GM23338 (cell line): Measurements from ENCODE around the gene PROP1.
"Not testable (repeated sequence)": the region's sequence is repeated elsewhere in the genome, so short reads cannot be mapped to it uniquely, and the experiment has no call there.

Source experiments
- CREB1 ChIP-seq: fragments of 250-450 bp; sonication (Bioruptor Pico); IDR thresholded peaks from 2 replicates; pipeline ENCODE4 v1.5.0; 2020; ENCODE audit warnings: low read depth, mild to moderate bottlenecking, moderate library complexity
- CTCF ChIP-seq, 2 experiments: fragments of 200-600 bp in 1 of 2; sonication (generic) in 1 of 2; conservative IDR thresholded peaks; 2 replicates each; pipeline versions ENCODE4 v1.5.1 to v1.6.1; 2016 to 2017; ENCODE audit warnings: antibody characterized with exemption in 2 of 2, low read depth in 2 of 2, mild to moderate bottlenecking in 2 of 2, moderate library complexity in 1 of 2
- EZH2 ChIP-seq: fragments of 200-600 bp; sonication (generic); IDR thresholded peaks from one replicate; pipeline ENCODE4 v1.8.0; 2017; ENCODE audit warnings: antibody characterized with exemption, mild to moderate bottlenecking, low read depth; ENCODE audit not compliant: unreplicated experiment
- EZH2phosphoT487 ChIP-seq: fragments of 200-600 bp; sonication (generic); IDR thresholded peaks from one replicate; pipeline ENCODE4 v1.8.1; 2018; ENCODE audit warnings: antibody characterized with exemption; ENCODE audit not compliant: unreplicated experiment
- JUNB ChIP-seq: IDR thresholded peaks from one replicate; pipeline ENCODE4 v1.6.1; 2016; ENCODE audit warnings: antibody characterized with exemption; ENCODE audit not compliant: unreplicated experiment
- POLR2AphosphoS5 ChIP-seq: IDR thresholded peaks from 2 replicates; pipeline ENCODE4 v1.6.1; 2016; ENCODE audit warnings: antibody characterized with exemption, low read depth
- REST ChIP-seq: IDR thresholded peaks from one replicate; pipeline ENCODE4 v1.6.1; 2018; ENCODE audit warnings: antibody characterized with exemption; ENCODE audit not compliant: unreplicated experiment
- STAT1 ChIP-seq: IDR thresholded peaks from one replicate; pipeline ENCODE4 v1.6.1; 2016; ENCODE audit warnings: antibody characterized with exemption; ENCODE audit not compliant: unreplicated experiment
- ZNF331 ChIP-seq: fragments of 250-450 bp; sonication (Bioruptor Pico); IDR thresholded peaks from 2 replicates; pipeline ENCODE4 v1.5.0; 2020; ENCODE audit warnings: low read depth, mild to moderate bottlenecking, moderate library complexity

GRCh38 chr5:177949656-177950055, 46.4 kb downstream of the PROP1 start:
- TF ChIP-seq ZNF331 (CRISPR knock-in tag); CTCF (conservative IDR thresholded peaks at IDR 0.05; ENCODE audit: low read depth in 2 of 2); EZH2; POLR2AphosphoS5; REST; JUNB; EZH2phosphoT487; STAT1; CREB1 (CRISPR knock-in tag): not testable (repeated sequence)
